GM18867 (cell line): ENCODE data around the gene RELL2.

ENCODE experiments used
- ATAC-seq: cut with Tn5 transposase; IDR thresholded peaks from one replicate; pipeline ENCODE4 v1.9.1; 2021; ENCODE audit warnings: mild to moderate bottlenecking, moderate library complexity; ENCODE audit not compliant: unreplicated experiment

RELL2 gene

GRCh38 chr5:141672841-141673813 is 36.3 kb downstream of the RELL2 start:
- ATAC-seq, result no peak

DNA sequence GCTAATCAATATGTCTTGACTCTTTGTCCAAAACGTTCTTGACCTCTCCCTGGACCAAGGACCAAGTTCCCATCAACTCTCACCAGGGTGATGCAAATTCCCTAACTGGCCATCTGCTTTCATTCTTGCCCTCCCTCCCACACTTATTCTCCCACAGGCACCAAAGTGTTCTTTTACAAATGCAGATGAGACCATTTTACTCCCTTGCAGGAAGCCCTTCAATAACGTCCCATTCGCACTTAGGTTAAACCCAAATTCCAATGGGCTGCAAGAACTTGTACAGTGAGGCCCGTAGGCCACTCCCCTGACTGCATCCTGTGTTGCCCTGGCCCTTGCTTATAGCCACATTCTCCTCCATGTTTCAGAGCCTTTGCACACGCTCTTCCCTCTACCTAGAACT is 38.0 kb downstream of the RELL2 start:
- ATAC-seq, result no peak

DNA sequence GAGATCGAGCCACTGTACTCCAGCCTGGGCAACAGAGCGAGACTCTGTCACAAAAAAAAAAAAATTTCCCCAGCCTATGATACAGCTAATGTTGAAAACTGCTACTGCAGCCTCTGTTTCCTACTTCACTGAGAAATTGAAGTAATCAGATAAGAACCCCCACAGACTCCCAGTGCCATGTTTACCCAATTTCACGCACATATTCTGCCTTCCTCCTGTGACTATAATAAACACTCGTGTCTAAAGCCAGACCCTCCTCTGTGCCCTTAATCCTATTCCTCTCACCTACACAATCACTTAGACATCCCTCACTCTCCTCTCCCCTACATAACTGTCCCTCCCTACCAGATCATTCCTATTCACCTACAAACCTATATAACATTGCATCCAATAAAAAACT is 38.9 kb downstream of the RELL2 start:
- no peak for ATAC-seq

DNA sequence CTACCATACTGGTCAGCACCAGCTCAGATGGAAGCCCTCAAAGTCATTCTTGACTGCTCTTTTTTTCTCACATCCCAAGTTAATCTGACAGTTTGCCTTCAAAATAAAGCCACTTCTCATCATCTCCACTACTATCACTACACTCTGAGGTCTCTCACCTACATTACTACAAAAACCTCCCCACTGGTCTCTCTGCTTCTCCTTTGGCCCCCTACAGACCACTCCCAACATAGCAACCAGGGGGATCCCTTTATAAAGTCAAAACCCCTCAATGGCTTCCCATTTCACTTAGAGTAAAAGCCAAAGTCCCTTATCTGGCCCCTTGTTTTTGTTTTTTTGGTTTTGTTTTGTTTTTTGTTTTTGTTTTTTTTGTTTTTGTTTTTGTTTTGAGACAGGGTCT is 40.6 kb downstream of the RELL2 start:
- no peak for ATAC-seq

DNA sequence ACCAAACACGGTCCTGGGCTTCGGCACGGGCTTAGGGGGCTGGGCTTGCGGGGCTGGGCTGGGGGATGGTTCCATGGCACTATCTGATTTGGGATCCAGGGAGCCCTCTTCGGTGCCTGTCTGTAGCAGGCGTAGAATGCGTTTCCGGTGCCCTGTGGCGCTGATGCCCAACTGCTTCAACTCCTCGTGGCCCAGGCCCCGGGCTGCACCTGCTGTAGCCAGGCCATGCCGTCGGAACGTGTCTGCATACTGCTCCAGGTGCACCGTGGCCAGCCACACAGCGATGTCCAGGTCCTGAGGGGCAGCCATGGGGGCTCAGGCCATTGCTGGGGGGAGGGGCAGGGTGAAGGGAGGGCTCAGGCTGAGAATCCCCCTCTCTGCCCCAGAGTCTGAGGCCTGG is 43.4 kb downstream of the RELL2 start:
- no peak for ATAC-seq

DNA sequence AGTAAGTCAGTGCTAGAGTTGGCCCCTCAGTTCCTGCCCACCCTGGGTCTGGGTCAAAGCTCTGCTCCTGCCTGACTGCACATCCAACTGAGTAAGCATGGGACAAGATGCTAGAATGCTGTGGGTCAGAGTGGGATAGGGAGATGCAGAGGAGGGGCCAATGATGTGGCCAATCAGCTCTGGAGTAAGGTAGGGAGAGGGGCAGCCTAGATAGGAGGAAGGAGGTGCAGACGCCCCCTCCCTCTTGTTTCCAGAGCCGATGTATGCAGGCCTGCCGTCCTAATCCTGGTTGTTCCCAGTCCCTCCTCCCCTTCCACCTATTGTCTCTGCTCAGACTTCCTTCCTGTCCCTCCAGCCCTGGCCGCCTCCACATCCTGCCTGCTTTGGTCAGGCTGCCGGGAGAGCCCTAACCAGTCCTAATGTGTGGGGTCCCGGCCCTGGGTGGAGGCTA is 44.0 kb downstream of the RELL2 start:
- no peak for ATAC-seq

- ATAC-seq, result no peak
Measured at GRCh38 chr5:141681295-141681694, 44.5 kb downstream of the RELL2 start.

GRCh38 chr5:141681695-141682641 is 45.2 kb downstream of the RELL2 start, which contains the start of gene ARAP3:
Gene ARAP3 (minus strand): TSS chr5:141682230. CDS start chr5:141680486, 1,744 bp downstream.
- no peak for ATAC-seq

- ATAC-seq, result no peak
Measured at GRCh38 chr5:141683596-141684141, 46.9 kb downstream of the RELL2 start.

DNA sequence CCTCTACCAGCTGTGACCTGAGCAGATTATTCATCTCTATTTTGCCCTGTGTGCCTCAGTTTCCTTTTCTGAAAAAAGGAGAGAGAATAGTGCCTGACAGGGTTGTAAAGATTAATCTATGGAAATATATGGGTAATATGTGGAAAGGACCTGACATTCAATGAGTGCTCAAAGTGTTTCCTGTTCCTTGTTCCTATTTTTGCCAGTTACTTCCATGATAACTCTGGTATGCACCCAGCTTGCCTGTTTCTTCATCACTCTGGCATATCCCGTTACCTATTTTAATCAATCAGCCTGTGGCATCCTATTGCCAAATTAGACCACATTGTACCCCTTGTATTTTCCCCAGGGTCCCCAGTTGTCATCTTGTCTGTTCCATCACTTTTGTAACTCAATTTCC is 48.8 kb downstream of the RELL2 start:
- no peak for ATAC-seq

- ATAC-seq, result no peak
Measured at GRCh38 chr5:141686648-141687416, 50.0 kb downstream of the RELL2 start.
